Activated effector memory CD4-positive, alpha-beta T cell treated with Interleukin-2 at 50 U/mL for 16 hours (primary cell): ENCODE results near the gene SLCO4A1.

Source experiments
- DNase-seq: peaks from one replicate; pipeline ENCODE4 v3.0.0-alpha.2; 2020

Gene SLCO4A1

GRCh38 chr20:62638679-62639406 is 3.5 kb upstream of the SLCO4A1 start:
- no peak for DNase-seq

- no peak for DNase-seq
Observed at GRCh38 chr20:62639765-62640164, 2.5 kb upstream of the SLCO4A1 start.

- DNase-seq, result no peak
Observed at GRCh38 chr20:62640870-62641269, 1.4 kb upstream of the SLCO4A1 start.

GRCh38 chr20:62641321-62642050 is 817 bp upstream of the SLCO4A1 start:
- DNase-seq, result no peak

GRCh38 chr20:62642666-62643520 is 590 bp downstream of the SLCO4A1 start:
- peak; percentile 52 for DNase-seq

GRCh38 chr20:62643521-62644043 is 1.3 kb downstream of the SLCO4A1 start:
- no peak for DNase-seq

GRCh38 chr20:62644044-62644795 is 1.9 kb downstream of the SLCO4A1 start:
- DNase-seq, result no peak

GRCh38 chr20:62644802-62645496 is 2.6 kb downstream of the SLCO4A1 start:
- no peak for DNase-seq

- no peak for DNase-seq
Observed at GRCh38 chr20:62645613-62646012, 3.3 kb downstream of the SLCO4A1 start.

GRCh38 chr20:62646851-62647520 is 4.7 kb downstream of the SLCO4A1 start:
- DNase-seq, result no peak

- DNase-seq, result no peak
Observed at GRCh38 chr20:62647521-62648317, 5.4 kb downstream of the SLCO4A1 start.

GRCh38 chr20:62648318-62648995 is 6.2 kb downstream of the SLCO4A1 start:
- DNase-seq, result no peak

GRCh38 chr20:62649140-62649539 is 6.8 kb downstream of the SLCO4A1 start:
- no peak for DNase-seq

GRCh38 chr20:62650551-62651284 is 8.4 kb downstream of the SLCO4A1 start:
- DNase-seq, result no peak

- peak; percentile 80 for DNase-seq
Observed at GRCh38 chr20:62651285-62652021, 9.2 kb downstream of the SLCO4A1 start.

- peak; percentile 53 for DNase-seq
Observed at GRCh38 chr20:62652041-62652893, 10.0 kb downstream of the SLCO4A1 start.

GRCh38 chr20:62652894-62653305 is 10.6 kb downstream of the SLCO4A1 start:
- no peak for DNase-seq
